HPDE6-E6E7 (cell line): ENCODE data around the gene RNU7-1.
A peak's percentile ranks its signal among the peaks of the same experiment; 100 is the strongest.

Experiments
- DNase-seq: peaks from one replicate; pipeline ENCODE4 v3.0.0; 2011; ENCODE audit warnings: missing footprints; ENCODE audit errors: extremely low spot score

RNU7-1 gene

GRCh38 chr12:6953442-6954315 lies 10.1 kb downstream of the RNU7-1 start:
- no peak for DNase-seq

DNA sequence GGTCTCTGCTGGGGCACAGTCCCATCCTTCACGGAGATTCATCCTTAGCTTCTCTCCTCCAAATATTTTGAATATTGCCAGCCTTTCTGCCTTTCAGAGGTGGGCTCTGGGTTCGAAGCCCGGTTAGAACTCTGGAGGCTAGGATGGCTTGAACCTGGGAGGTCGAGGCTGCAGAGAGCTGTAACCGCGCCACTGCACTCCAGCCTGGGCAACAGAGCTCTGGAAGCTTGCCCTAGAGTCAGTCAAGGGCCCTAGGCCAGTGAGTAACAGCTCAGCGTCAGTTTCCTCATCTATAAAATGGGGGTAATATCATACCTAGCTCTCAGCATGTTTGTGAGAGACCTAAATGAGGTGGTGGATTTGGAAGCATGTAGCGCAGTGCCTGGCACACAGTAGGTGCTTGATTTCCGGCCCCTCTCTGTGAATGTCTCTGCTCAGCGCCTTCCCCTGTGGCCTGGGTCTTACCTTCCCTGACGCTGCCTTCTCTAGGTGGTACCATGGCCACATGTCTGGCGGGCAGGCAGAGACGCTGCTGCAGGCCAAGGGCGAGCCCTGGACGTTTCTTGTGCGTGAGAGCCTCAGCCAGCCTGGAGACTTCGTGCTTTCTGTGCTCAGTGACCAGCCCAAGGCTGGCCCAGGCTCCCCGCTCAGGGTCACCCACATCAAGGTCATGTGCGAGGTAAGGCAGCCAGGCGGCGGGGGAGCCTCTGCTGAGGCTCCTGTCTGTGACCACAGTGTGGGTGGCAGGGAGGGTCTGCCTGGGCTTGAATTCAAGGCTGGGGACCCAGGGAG lies 10.9 kb downstream of the RNU7-1 start:
- DNase-seq = no peak

GRCh38 chr12:6955108-6956020 lies 11.7 kb downstream of the RNU7-1 start:
- no peak for DNase-seq

DNA sequence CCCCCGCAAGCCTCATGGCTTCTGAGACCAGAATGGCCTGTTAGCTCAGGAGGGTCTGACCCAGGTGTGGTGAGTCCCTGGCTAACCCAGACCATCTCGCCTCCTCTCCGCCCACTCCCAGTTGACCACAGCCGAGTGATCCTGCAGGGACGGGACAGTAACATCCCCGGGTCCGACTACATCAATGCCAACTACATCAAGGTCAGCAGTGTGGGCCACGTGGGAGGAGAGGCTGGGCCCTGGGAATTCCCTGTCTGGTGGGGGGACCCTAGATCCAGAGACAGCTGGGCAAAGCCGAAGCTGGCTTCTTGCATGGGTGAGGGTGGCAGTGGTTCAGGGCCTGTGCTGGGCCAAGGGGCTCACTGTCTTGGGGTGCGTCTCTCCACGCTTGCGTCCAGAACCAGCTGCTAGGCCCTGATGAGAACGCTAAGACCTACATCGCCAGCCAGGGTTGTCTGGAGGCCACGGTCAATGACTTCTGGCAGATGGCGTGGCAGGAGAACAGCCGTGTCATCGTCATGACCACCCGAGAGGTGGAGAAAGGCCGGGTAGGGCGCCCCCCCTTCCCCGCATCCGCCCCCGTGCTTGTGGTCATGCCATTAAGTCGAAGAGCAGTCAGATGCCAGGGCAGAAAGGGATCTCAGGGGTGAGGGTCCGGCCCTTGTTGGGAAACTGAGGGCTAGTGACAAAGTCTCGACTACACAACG lies 12.6 kb downstream of the RNU7-1 start:
- no peak for DNase-seq

GRCh38 chr12:6957151-6957701 lies 13.6 kb downstream of the RNU7-1 start:
- no peak for DNase-seq

DNA sequence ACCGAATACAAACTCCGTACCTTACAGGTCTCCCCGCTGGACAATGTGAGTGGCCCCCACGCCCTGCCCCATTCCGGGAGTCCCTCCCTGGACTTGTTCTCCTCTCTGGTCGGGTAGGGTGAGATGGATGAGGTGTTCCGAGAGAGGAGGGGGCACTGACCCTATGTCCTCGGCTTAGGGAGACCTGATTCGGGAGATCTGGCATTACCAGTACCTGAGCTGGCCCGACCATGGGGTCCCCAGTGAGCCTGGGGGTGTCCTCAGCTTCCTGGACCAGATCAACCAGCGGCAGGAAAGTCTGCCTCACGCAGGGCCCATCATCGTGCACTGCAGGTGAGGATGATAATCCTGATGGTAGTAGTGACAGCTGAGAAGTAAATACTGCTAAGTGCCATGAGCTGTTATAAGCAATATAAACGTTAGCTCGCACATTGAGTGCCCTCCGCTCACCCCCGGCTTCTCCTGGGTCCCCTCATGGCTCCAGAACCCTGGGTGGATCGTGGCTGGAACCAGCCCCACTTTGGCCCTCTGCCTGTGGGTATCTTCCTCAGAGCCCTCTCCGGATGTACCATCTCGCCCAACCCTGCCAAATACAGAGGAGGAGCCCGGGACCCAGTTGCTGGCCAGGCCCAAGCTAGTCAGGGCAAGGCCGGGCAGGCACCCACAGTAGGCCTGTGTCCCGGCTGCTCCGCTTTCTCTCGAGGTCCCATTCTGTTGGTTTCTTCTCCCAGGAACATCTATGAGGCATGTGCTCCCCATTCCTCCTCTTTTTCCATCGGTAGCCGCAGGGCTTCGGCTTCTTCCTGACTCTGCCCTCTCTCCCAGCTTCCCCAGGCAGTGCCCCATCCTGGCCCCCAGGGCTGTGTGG lies 14.4 kb downstream of the RNU7-1 start:
- DNase-seq = no peak

- no peak for DNase-seq
Measured at GRCh38 chr12:6958609-6959057, 15.0 kb downstream of the RNU7-1 start.

DNA sequence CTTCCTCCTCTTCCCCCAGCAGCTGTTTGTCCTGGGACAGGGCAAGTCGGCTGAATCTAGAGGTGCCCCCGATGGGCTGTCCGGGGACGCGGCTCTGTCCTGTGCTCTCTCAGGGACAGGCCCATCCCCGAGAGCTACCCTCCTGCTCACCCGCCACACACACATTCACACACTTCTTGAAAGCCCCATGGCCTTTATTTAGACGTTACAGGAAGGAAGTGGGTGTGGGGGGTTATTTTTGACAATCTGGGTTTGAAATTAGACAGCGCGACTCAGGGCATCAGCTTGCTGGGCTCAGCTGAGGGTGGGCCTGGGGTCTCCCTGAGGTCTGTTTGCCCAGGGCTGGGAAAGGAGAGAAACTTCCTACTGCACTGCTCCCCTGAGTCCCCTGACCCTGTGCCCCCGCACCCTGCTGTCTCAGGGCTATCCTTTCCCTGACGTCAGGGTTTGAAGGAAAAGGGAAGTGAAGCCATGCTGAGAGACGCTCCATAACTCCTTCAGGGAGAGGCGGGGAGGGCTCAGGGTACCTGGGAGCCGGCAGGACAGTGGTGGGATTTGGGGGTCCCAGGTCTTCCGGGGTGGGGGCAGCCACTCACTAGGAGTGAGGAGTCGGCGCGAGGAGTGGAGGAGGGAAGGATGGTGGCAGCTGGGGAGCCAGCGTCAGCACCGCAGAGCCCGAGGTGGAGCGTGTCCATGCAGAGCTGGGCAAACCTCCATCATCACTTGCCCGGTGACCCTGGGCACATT lies 15.6 kb downstream of the RNU7-1 start:
- no peak for DNase-seq

DNA sequence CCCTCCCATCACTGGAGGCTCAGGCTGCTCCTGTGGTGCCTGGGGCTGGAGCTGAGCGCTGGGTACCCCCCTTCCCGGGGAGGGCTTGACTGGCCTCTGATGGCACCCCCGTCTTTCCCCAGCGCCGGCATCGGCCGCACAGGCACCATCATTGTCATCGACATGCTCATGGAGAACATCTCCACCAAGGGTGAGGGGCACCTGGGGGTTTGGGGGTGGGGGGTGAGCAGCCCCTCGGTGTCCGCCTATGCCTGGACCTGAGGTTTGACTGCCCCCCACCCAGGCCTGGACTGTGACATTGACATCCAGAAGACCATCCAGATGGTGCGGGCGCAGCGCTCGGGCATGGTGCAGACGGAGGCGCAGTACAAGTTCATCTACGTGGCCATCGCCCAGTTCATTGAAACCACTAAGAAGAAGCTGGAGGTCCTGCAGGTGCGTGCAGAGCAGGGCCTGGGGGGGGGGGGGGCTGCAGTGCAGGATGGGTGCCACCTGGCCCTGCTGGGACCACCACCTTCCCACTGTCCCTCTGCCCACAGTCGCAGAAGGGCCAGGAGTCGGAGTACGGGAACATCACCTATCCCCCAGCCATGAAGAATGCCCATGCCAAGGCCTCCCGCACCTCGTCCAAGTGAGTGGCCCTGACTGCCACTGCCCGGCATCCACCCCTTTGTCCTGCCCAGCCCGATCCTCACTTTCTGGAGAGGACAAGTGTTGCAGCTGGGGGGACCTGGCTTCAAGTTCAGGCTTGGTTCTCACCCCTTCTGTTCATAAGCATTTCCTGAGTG lies 16.4 kb downstream of the RNU7-1 start:
- no peak for DNase-seq

GRCh38 chr12:6960593-6961277 lies 17.1 kb downstream of the RNU7-1 start:
- DNase-seq = no peak

DNA sequence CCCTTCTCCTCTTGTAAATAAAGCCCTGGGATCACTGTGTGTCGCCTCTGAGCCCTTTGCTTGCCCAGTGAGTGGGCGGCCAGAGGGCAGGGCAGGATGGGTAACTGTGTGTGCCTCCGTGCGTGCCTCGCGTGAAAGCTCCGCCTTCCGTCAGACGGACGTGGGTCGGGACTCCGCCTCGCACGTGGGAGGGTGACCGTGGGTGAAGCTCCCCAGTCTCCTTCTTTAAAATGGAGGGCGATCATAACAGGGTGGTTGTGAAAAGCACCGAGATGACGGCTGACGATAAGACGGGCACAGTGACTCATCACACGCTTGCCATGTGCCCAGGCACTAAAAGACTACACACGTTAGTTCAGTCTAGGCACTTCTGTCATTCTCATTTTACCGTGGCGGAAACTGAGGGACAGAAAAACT lies 17.7 kb downstream of the RNU7-1 start:
- peak; percentile 60 for DNase-seq

GRCh38 chr12:6961695-6962284 lies 18.2 kb downstream of the RNU7-1 start:
- DNase-seq = peak; percentile 49

- DNase-seq = no peak
Measured at GRCh38 chr12:6962285-6963015, 18.8 kb downstream of the RNU7-1 start.

- DNase-seq = peak; percentile 92
Measured at GRCh38 chr12:6963016-6963731, 19.6 kb downstream of the RNU7-1 start.

GRCh38 chr12:6963791-6964413 lies 20.3 kb downstream of the RNU7-1 start:
- no peak for DNase-seq
